GM12878 (cell line): Measurements from ENCODE around the gene MT4. TPM values are rescaled to one million over a fixed set of nuclear protein-coding genes. Genes with fewer than 3 reads are reported as not detected.

ENCODE experiments used
- ATF2 ChIP-seq: IDR thresholded peaks from 2 replicates; pipeline ENCODE4 v1.6.1; 2012; ENCODE audit warnings: low read length, inconsistent platforms
- BCL11A ChIP-seq: IDR thresholded peaks from 2 replicates; pipeline ENCODE4 v1.6.1; 2011; ENCODE audit warnings: low read depth, low read length
- CREB1 ChIP-seq: IDR thresholded peaks from 2 replicates; pipeline ENCODE4 v1.6.1; 2012; ENCODE audit warnings: low read depth, mild to moderate bottlenecking, inconsistent platforms
- CREM ChIP-seq: IDR thresholded peaks from 2 replicates; pipeline ENCODE4 v1.6.1; 2014; ENCODE audit warnings: antibody characterized with exemption, low read depth
- CUX1 ChIP-seq: IDR thresholded peaks from 2 replicates; pipeline ENCODE4 v1.6.1; 2012; ENCODE audit warnings: improper control_type of control experiment, low read depth, low read length; ENCODE audit not compliant: insufficient replicate concordance
- ETV6 ChIP-seq, 2 experiments: fragments of 450-650 bp in 1 of 2; IDR thresholded peaks in 1 of 2; conservative IDR thresholded peaks in 1 of 2; 2 replicates each; pipeline ENCODE4 v1.6.1; 2014; ENCODE audit warnings: antibody characterized with exemption in 1 of 2, borderline replicate concordance in 1 of 2, low read depth in 1 of 2, mild to moderate bottlenecking in 1 of 2, moderate library complexity in 1 of 2
- HDGF ChIP-seq: fragments of 450-650 bp; IDR thresholded peaks from 2 replicates; pipeline ENCODE4 v1.6.1; 2016; ENCODE audit warnings: antibody characterized with exemption
- MAX ChIP-seq: IDR thresholded peaks from 2 replicates; pipeline ENCODE4 v1.6.1; 2012; ENCODE audit warnings: low read depth, low read length, improper control_type of control experiment
- MEF2B ChIP-seq: fragments of 450-650 bp; IDR thresholded peaks from 2 replicates; pipeline ENCODE4 v1.6.1; 2018; ENCODE audit warnings: mild to moderate bottlenecking, moderate library complexity; ENCODE audit not compliant: partially characterized antibody, poor library complexity, severe bottlenecking
- NBN ChIP-seq: fragments of 450-650 bp; IDR thresholded peaks from 2 replicates; pipeline ENCODE4 v1.6.1; 2016
- NFIC ChIP-seq: IDR thresholded peaks from 2 replicates; pipeline ENCODE4 v1.6.1; 2012; ENCODE audit warnings: low read depth, mild to moderate bottlenecking, inconsistent platforms, low read length, moderate library complexity
- PAX5 ChIP-seq: IDR thresholded peaks from 2 replicates; pipeline ENCODE4 v1.6.1; 2011; ENCODE audit warnings: low read depth, low read length, borderline replicate concordance
- PBX3 ChIP-seq: IDR thresholded peaks from 2 replicates; pipeline ENCODE4 v1.6.1; 2011; ENCODE audit warnings: mild to moderate bottlenecking, low read depth, low read length, moderate library complexity; ENCODE audit not compliant: insufficient replicate concordance
- POLR2AphosphoS5 ChIP-seq: IDR thresholded peaks from 2 replicates; pipeline ENCODE4 v1.6.1; 2011; ENCODE audit warnings: mild to moderate bottlenecking, low read length, inconsistent platforms
- RELB ChIP-seq: fragments of 450-650 bp; IDR thresholded peaks from 2 replicates; pipeline ENCODE4 v1.6.1; 2017; ENCODE audit warnings: low read depth, mild to moderate bottlenecking, moderate library complexity
- RUNX3 ChIP-seq: IDR thresholded peaks from 2 replicates; pipeline ENCODE4 v1.6.1; 2012; ENCODE audit warnings: low read length, inconsistent platforms
- SKIL ChIP-seq: fragments of 450-650 bp; IDR thresholded peaks from 2 replicates; pipeline ENCODE4 v1.6.1; 2017; ENCODE audit warnings: mild to moderate bottlenecking, low read depth, inconsistent platforms; ENCODE audit not compliant: poor library complexity, severe bottlenecking
- SREBF1 ChIP-seq: IDR thresholded peaks from 2 replicates; pipeline ENCODE4 v1.6.1; 2012; ENCODE audit warnings: mild to moderate bottlenecking, low read length
- polyA plus RNA-seq, 11 experiments: library from polyadenylated mRNA; depleted of rRNA in 4 of 11; unstranded in 6 of 11; stranded (reverse) in 5 of 11; fragments of >200 nt; fragmentation: Nextera tagmentation in 4 of 11; fragmentation: Illumina TruSeq in 1 of 11; extraction: Ambion mirVana in 4 of 11; extraction: Trizol in 1 of 11; gene quantifications; 1 replicate in 1 of 11; 2 replicates in 10 of 11; pipeline versions ENCODE4 v1.2.1 to v1.2.3, GENCODE V29; 2011 to 2016; ENCODE audit warnings: inconsistent platforms in 2 of 11, missing spikeins in 2 of 11, low read depth in 1 of 11
- total RNA-seq, 4 experiments: library from RNA; depleted of rRNA in 3 of 4; stranded (reverse); fragments of >200 nt in 3 of 4; fragmentation: Illumina TruSeq in 1 of 4; extraction: Trizol in 1 of 4; gene quantifications; 2 replicates each; pipeline versions ENCODE4 v1.2.1 to v1.2.3, GENCODE V29; 2013 to 2021

MT4 gene
- total and polyA plus RNA-seq, 10 of the 15 experiments (the other 5 are each of a cell fraction or from before 2014, with no cell fraction given) = not detected

- peak; percentile 92 for TF ChIP-seq MEF2B
- TF ChIP-seq BCL11A = 0 out of 2 replicates have a peak, but pooled peaks have one; percentile 37
- TF ChIP-seq PBX3 = no peak
- peak; percentile 59 for TF ChIP-seq CUX1
- no peak for TF ChIP-seq HDGF
- peak; percentile 65; the same call in 1 of the 2 replicates for TF ChIP-seq NFIC
- 0 out of 2 replicates have a peak, but pooled peaks have one; percentile 26 for TF ChIP-seq CREM
- TF ChIP-seq NBN = peak; percentile 24; the same call in 1 of the 2 replicates
- TF ChIP-seq ETV6 (conservative IDR thresholded peaks at IDR 0.05 in 1 of 2, IDR thresholded peaks at IDR 0.05 in 1 of 2; ENCODE audit: borderline replicate concordance in 1 of 2, low read depth in 1 of 2) = peak in 1 of 2 experiments; percentile 45; a peak in 1 of 4 replicates
- TF ChIP-seq POLR2AphosphoS5 = peak; percentile 58; the same call in 1 of the 2 replicates
- TF ChIP-seq SREBF1 = no peak
- peak; percentile 62; the same call in 1 of the 2 replicates for TF ChIP-seq PAX5
- TF ChIP-seq SKIL = peak; percentile 28
- TF ChIP-seq RELB = peak; percentile 95
- TF ChIP-seq MAX = peak; percentile 23; the same call in 1 of the 2 replicates
- peak; percentile 72 for TF ChIP-seq ATF2
- peak; percentile 58 for TF ChIP-seq CREB1
- peak; percentile 41; the same call in 1 of the 2 replicates for TF ChIP-seq RUNX3
Measured at GRCh38 chr16:56609463-56609921, 44.6 kb downstream of the MT4 start (continued).
